ENCODE measurements around the gene EXOG. TPM values are rescaled to one million over a fixed set of nuclear protein-coding genes. Genes with fewer than 3 reads are reported as not detected.

The EXOG gene
- total and polyA plus RNA-seq, 2 of the 13 experiments (the other 11 are each of a cell fraction or from before 2014, with no cell fraction given): 5.5 to 9.5 TPM

DNA sequence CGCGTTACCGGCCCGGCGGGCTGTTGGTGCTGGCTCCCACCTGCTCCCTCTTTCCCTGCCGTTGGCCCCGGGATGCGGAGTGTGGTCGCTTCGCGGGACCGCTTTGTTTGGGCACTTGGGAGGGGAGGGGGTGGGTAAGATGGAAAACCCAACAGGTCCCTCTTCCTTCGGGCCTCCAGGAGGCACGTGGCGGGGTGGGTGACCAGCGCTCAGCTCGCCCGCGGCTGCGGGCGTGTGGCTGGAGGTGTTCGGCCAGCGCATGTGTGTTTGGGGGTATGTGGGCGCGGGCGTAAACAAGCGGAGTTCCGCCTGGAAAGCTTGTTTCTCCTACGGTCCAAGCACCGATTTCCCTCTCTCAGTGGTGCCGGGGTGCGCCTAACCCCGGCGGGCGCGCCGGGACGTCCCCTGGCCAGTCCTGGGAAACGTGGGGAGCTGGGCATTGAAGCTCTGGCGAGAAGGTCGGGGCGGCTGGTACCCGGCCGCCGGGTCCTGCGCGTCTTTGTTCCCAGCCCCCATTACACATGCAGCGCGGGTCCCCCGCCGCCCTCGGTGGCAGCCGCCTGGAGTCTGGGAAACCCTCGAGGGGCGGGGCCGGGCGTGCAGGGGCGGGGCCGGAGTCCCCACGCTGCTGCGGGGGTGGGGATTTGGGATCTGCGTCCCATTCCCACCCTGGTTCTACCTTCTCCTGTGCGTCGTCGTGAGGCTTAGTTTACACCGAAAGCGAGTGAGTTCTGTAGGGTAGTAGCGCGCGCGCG lies 41.1 kb upstream of the EXOG start:
- Histone ChIP-seq H4K20me1 (ENCODE audit: insufficient read depth, low read length) (peaks cover 35% of the 10 kb centered on the region), H3K27me3 (ENCODE audit: control insufficient read depth in 1 of 2, insufficient read depth in 2 of 2, low read length in 2 of 2) (no peaks in the 10 kb centered on the region), H2AFZ (ENCODE audit: low read length) (no peak overlapping the region), H3K4me2 (ENCODE audit: low read depth, low read length) (peak overlapping the region; percentile 97), H3K9ac (ENCODE audit: insufficient read depth, low read depth, low read length) (peak overlapping the region; percentile 94), H3K9me3 (ENCODE audit: low read length) (no peaks in the 10 kb centered on the region), H3K4me1 (ENCODE audit: insufficient read depth, low read length) (peaks cover 37% of the 10 kb centered on the region), H3K79me2 (ENCODE audit: insufficient read depth, low read length) (peaks cover 55% of the 10 kb centered on the region), H3K36me3 (replicated peaks in 1 of 2; ENCODE audit: control insufficient read depth in 1 of 2, insufficient read depth in 2 of 2, low read length in 2 of 2) (no peaks in the 10 kb centered on the region; a peak in 1 of 5 replicates), H3K27ac (ENCODE audit: extremely low read length, insufficient read depth, low read length) (peak overlapping the region; percentile 86), H3K4me3 (replicated peaks in 1 of 3; ENCODE audit: insufficient read depth in 1 of 3, low read depth in 2 of 3, low read length in 3 of 3) (peak overlapping the region; percentile 55 to 79 (median 64))
- peak; percentile 42 for FAIRE-seq
- peak; percentile 81 for DNase-seq (ENCODE audit: low spot score)
- peak; percentile 78 for ATAC-seq
- intact Hi-C loops (cut with micrococcal nuclease; ENCODE audit: unreplicated experiment) (no loop called here), in situ Hi-C loops (cut with HindIII; ENCODE audit: extremely low pct_ligation_motif_present, low pct_unique_long_range_greater_than_20kb) (loop anchor here (25.0 kb wide), 1 partner anchor 318 kb away; the partner anchor contains the start of genes ACAA1 and MYD88)
- BruUV-seq (replicated peaks): TSS peak; percentile 42
- 0% methylated on average over 4 of the region's 72 CpGs for WGBS (ENCODE audit: low lambda C conversion rate)
- POLR2A ChIA-PET: interaction anchor here (0.8 to 2.0 kb wide), 4 partner anchors 16 to 321 kb away, joined by 3 to 10 read pairs (median 6); partner anchors contain the start of gene XYLB
- CTCF ChIA-PET (ENCODE audit: low intra/inter-chr PET ratio, low total read pairs): interaction anchor here (1.0 kb wide), 1 partner anchor 25 kb away, joined by 3 read pairs; no protein-coding TSS in a partner anchor
- TF ChIP-seq TAF1 (CRISPR knock-in tag; IDR thresholded peaks at IDR 0.05) (peak; percentile 78), ZBTB7A (CRISPR knock-in tag; IDR thresholded peaks at IDR 0.05) (peak; percentile 18; the same call in 1 of the 2 replicates), ZNF703 (CRISPR knock-in tag; IDR thresholded peaks at IDR 0.05; ENCODE audit: borderline replicate concordance) (0 out of 2 replicates have a peak, but pooled peaks have one; percentile 17), GPN1 (CRISPR knock-in tag; IDR thresholded peaks at IDR 0.05; ENCODE audit: borderline replicate concordance) (no peak), RFXANK (CRISPR knock-in tag; IDR thresholded peaks at IDR 0.05) (0 out of 2 replicates have a peak, but pooled peaks have one; percentile 48), GTF2F1 (IDR thresholded peaks at IDR 0.05; ENCODE audit: low read length) (no peak), KLF16 (CRISPR knock-in tag; IDR thresholded peaks at IDR 0.05) (peak in 1 of 2 experiments; percentile 67; a peak in 1 of 4 replicates), RBFOX2 (IDR thresholded peaks at IDR 0.05; ENCODE audit: low read depth, low read length) (peak; percentile 80), SMARCE1 (IDR thresholded peaks at IDR 0.05; ENCODE audit: borderline replicate concordance) (no peak)
- TF ChIP-seq, protein P1, sequence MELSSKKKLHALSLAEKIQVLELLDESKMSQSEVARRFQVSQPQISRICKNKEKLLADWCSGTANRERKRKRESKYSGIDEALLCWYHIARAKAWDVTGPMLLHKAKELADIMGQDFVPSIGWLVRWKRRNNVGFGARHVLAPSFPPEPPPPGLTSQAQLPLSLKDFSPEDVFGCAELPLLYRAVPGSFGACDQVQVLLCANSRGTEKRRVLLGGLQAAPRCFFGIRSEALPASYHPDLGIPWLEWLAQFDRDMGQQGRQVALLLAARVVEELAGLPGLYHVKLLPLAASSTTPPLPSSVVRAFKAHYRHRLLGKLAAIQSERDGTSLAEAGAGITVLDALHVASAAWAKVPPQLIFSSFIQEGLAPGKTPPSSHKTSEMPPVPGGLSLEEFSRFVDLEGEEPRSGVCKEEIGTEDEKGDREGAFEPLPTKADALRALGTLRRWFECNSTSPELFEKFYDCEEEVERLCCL (CRISPR knock-in tag; IDR thresholded peaks at IDR 0.05; ENCODE audit: borderline replicate concordance): no peak
- TF ChIP-seq, protein P2, sequence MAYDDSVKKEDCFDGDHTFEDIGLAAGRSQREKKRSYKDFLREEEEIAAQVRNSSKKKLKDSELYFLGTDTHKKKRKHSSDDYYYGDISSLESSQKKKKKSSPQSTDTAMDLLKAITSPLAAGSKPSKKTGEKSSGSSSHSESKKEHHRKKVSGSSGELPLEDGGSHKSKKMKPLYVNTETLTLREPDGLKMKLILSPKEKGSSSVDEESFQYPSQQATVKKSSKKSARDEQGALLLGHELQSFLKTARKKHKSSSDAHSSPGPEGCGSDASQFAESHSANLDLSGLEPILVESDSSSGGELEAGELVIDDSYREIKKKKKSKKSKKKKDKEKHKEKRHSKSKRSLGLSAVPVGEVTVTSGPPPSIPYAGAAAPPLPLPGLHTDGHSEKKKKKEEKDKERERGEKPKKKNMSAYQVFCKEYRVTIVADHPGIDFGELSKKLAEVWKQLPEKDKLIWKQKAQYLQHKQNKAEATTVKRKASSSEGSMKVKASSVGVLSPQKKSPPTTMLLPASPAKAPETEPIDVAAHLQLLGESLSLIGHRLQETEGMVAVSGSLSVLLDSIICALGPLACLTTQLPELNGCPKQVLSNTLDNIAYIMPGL (CRISPR knock-in tag; IDR thresholded peaks at IDR 0.05; ENCODE audit: borderline replicate concordance in 1 of 2, low read depth in 1 of 2): peak; percentile 15 to 74; a peak in 3 of 4 replicates
- TF ChIP-seq, protein P3, sequence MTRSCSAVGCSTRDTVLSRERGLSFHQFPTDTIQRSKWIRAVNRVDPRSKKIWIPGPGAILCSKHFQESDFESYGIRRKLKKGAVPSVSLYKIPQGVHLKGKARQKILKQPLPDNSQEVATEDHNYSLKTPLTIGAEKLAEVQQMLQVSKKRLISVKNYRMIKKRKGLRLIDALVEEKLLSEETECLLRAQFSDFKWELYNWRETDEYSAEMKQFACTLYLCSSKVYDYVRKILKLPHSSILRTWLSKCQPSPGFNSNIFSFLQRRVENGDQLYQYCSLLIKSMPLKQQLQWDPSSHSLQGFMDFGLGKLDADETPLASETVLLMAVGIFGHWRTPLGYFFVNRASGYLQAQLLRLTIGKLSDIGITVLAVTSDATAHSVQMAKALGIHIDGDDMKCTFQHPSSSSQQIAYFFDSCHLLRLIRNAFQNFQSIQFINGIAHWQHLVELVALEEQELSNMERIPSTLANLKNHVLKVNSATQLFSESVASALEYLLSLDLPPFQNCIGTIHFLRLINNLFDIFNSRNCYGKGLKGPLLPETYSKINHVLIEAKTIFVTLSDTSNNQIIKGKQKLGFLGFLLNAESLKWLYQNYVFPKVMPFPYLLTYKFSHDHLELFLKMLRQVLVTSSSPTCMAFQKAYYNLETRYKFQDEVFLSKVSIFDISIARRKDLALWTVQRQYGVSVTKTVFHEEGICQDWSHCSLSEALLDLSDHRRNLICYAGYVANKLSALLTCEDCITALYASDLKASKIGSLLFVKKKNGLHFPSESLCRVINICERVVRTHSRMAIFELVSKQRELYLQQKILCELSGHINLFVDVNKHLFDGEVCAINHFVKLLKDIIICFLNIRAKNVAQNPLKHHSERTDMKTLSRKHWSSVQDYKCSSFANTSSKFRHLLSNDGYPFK (CRISPR knock-in tag; IDR thresholded peaks at IDR 0.05; ENCODE audit: borderline replicate concordance): 0 out of 2 replicates have a peak, but pooled peaks have one; percentile 51
- TF ChIP-seq, protein P4, sequence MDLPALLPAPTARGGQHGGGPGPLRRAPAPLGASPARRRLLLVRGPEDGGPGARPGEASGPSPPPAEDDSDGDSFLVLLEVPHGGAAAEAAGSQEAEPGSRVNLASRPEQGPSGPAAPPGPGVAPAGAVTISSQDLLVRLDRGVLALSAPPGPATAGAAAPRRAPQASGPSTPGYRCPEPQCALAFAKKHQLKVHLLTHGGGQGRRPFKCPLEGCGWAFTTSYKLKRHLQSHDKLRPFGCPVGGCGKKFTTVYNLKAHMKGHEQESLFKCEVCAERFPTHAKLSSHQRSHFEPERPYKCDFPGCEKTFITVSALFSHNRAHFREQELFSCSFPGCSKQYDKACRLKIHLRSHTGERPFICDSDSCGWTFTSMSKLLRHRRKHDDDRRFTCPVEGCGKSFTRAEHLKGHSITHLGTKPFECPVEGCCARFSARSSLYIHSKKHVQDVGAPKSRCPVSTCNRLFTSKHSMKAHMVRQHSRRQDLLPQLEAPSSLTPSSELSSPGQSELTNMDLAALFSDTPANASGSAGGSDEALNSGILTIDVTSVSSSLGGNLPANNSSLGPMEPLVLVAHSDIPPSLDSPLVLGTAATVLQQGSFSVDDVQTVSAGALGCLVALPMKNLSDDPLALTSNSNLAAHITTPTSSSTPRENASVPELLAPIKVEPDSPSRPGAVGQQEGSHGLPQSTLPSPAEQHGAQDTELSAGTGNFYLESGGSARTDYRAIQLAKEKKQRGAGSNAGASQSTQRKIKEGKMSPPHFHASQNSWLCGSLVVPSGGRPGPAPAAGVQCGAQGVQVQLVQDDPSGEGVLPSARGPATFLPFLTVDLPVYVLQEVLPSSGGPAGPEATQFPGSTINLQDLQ (CRISPR knock-in tag; IDR thresholded peaks at IDR 0.05): no peak; the same call in 1 of the 2 replicates
